CMK (cell line): ENCODE data around the gene UMAD1.

Source experiments
- DNase-seq: peaks from one replicate; pipeline ENCODE4 v3.0.0-alpha.2; 2010; ENCODE audit warnings: low read depth

UMAD1 gene

DNA sequence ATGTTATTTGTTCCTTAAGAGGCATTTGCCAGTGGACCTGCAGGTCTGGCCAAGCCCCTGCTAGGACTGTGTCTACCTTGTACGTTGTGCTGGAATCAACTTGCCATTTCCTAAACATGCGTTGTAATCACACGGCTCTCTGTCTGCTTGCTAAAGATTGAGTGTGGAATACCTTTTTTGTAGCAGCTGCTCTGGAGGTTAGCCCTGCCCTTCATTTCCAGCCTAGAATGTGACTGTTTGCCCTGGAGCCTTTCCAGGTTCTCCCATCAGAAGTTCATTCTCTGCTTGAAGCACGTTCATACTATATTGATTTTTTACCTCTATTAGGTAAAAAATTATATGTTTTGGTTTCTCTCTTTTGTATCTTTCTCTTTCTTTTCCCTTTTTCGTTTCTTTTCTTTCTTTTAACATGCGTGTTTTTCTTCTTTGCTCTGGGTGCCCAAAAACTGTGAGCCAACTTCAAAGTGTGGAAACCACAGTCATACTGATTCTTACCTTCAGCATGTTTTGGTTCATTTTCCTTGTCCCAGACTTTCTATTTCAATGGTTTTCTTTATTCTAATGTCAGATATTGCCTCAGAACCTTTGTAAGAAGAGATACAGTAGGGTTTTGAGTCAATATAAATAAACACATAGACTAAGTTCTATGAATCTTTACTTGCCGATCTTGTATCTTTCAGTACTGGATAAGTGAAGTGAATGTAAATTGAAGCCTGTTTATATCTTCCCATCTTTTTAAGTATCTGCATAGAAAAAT, 189.7 kb downstream of the UMAD1 start:
- no peak for DNase-seq

DNA sequence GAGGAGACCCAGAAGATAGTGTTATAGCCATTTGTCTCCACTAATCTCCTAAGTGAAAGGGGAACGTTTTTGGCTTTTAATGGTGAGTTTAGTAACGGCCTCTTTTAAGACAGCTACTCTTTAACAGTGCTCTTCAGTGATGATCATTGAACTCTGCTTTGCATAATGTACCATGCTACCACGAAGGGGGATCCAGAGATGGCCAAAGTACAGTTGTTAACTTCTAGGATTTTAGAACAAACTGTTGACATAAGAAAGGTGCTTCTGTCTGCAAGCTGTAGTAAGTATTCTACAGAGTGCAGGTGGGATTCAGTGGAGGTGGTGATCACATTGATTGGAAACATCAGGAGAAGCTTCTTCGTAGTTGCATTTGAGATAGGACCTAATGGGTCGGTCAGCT, 192.0 kb downstream of the UMAD1 start:
- no peak for DNase-seq

DNA sequence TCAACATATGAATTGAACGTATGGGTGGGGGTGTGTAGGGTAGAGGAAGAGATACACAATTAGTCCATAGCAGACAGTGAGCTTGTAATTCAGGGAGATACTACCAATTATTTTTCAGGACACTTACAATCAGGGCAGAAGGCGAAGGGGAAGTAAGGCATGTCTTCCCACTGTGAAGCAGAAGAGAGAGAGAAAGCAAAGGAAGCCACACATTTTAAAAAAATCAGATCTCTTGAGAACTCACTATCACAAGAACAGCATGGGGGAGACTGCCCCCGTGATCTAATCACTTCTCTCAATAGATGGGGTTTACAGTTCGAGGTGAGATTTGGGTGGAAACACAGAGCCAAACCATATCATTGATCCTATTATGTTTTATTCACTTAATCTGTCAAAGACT, 194.2 kb downstream of the UMAD1 start:
- no peak for DNase-seq

DNA sequence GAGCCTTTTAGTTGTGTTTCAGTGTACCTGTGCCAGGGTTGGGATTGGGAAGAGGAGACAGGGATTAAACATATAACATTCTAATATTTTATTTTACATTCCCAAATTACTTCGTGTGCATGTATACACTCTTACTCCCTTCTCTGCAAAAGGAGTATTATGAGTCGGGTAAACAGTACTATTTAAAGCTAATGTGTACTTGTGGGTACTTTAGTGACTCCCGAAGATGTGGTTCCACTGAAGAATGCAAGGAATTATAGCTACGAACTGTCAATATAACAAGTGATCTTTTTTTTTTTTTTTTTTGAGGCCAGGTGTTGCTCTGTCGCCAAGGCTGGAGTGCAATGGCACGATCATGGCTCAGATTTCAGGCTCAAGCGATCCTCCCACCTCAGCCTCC, 200.5 kb downstream of the UMAD1 start:
- no peak for DNase-seq

DNA sequence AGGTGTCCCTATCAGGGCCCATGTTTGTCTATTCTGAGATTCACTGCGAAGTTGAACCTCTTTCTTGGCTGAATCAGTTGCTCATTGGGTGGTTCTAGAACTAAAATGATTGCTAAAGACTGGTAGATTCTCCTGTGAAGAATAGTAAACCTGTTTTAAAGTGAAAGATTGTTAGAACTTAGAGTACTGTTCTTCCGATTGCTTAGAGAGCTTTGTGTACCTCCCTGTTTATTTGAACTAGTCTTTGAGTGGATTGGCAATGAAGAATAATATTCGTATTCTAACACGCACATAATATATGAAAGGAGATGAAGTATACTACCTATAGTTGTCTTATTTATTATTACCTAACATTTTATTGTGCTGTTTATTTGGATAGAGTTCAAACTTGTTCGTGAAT, 202.7 kb downstream of the UMAD1 start:
- no peak for DNase-seq

DNA sequence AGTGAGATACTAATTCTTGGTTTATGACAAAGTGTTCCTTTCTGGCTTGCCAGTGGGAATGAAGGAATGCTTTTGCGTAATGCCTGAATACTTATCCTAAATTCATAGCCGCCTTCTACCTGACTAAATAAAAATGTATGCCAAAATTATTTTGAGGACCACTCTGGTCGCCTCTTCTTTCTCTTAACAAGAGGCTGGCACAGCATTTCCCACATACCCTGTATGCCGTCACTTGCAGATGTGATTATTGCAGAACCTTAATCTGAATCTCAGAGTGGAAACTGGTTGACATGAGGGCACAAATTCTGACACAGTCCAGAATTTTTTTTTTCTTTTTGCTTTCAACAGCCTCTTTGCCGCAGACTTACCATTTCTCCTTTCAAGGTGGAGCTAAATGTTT, 203.4 kb downstream of the UMAD1 start:
- DNase-seq = no peak

DNA sequence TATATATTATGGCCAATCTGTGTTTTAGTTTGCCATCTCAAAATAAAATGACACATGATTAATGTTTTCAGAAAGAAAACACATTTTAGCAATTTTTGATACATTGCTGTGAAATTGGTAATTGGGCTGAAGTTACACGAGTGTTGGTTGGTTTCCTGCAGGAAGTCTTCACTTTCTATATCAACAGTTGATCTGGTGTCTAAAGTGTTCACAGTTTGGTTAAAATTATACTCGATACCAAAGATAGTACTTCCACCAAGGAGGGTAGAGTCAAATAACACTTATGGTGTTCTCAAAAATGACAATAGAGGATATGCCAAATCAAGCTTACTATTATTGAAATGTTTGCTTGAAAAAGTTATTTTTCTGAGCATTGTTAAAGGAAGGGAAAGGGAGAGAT, 207.7 kb downstream of the UMAD1 start:
- DNase-seq = no peak

DNA sequence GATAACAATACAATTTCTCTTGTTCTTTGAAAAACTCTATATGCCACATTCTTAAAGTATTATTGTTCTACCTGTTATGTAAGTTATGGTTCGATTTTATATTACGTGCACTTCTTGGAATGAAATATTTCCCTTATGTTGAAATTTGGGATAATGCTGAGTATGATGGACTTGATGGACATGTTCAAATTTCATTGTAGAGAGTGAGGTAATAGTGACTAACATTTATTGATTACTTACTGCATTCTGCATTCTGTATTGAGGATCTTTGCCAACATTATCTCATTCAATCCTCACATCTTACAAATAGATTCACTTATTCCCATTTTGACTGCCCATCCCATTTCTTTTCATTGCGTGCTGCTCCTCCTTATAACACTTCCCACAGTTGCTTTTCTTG, 208.3 kb downstream of the UMAD1 start:
- DNase-seq = no peak

DNA sequence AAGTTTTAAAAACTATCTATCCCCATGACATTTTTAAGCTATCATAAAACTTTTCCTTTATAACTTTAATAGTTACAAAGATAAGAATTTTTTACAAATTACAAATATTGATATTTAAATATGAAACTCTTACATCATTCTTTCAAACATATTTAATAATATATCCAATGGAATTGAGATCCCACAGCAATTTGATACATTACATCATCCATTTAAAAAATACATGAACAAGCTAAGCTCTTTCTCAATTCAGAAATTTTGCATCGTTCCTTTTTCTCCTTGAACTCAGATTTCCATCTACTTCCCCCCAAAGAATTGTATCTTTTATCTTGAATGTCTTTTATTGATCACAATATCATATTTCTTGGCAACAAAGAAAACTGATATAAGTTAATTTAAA, 209.6 kb downstream of the UMAD1 start:
- DNase-seq = no peak

DNA sequence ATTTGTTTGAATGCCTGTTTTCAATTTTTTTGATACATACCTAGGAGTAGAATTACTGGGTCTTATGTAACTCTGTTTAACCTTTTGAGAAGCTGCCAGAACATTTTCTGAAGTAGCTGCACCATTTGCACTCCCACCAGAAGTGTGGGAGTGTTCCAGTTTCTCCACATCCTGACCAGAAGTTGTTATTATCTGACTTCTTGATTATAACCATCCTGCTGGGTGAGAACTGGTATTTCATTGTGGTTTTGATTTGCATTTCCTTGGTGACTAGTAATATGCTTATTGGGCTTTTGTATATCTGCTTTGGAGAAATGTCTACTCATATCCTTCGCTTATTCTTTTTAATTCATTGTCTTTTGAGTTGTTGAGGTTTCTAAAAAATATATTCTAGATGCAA, 210.8 kb downstream of the UMAD1 start:
- DNase-seq = no peak

DNA sequence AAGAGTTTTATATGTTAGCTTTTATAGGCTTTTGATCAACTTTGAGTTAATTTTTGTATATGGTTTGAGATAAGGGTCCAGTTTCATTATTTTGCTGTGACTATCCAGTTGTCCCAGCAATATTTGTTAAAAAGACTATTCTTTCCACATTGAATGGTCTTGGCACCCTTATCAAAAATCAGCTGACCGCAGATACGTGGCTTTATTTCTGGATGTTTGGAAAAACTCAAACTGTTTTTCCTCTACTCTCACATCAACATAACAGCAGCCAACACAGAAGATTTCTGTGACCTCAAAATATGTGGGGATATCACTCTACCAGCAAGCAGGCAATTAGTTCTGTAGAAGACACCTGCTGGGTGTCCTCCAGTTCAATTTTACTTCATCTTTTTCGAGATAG, 211.4 kb downstream of the UMAD1 start:
- DNase-seq = no peak

DNA sequence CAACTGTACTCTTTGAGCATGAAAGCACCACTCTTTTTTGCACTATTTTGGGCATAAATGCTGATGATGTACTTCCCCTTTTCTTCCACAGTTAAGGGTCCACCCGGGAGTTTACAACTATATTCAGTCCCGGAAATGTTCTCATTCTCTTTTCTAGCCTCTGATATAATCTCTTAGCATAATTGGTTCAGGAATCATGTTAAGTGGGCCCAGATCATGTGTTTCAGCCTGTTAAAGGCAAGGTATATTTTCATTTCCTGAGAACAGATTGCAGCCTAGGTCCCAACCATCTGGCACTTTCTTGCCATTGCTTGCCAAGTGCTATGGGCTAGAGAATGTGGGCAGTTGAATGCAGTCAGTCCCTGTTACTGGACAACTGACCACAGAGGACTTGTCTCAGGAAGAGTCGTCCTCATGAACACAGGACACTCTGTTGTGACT, 216.6 kb downstream of the UMAD1 start:
- DNase-seq = no peak

DNA sequence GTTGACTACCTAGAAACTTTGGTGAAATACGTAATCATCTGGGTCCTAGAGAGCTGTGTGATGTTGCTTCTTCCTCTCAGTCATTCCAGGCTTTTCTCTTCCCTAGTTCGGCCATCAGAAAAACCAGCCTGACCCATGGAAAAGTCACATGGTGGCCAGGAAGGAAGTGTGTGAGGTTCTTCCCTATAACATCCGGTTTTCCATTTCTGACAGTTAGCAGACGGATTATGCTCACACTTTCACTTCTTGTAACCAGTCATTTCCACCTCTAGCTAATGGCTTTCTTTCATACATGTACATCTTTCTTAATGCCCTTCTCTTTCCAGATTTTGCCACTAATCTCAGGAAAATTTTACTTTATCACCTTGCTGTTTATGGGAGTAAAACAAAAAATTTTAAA, 218.0 kb downstream of the UMAD1 start:
- no peak for DNase-seq

DNA sequence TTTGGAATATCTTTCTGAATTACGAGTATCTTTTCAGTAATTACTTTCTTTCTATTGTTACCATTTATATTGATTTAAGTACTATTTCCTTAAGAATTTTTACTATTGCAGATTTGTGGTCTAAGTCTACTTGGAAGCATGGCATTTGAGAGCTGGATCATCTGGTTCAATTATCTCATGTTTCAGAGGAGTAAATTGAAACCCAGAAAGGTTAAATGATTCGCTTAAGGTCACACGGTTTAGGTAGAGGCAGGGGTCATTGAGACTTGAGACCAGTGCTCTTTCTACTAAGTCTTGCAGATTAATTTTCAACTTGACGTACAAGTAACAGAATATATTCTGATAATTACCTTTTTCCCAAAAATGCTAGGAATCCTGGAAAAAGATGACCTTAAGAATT, 218.9 kb downstream of the UMAD1 start:
- DNase-seq = no peak

DNA sequence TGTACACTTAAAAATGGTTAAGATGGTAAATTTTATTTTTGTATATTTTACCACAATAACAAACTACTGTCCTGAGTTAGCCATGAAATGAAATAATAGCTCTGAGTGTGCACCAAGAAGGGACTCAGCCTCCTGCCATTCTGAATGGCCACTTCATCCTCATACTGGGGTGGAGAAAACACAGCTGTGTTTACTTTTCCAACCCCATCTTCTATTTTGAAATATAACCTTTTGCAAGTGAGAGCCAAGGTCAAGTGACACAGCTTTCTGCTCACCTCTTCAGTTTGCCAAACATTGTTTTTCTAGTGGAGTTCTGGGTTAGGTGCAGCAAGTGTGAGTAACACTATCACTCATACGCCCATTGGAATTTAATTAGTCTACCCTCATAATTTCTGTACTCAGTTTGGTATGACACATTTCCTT, 220.7 kb downstream of the UMAD1 start:
- no peak for DNase-seq

DNA sequence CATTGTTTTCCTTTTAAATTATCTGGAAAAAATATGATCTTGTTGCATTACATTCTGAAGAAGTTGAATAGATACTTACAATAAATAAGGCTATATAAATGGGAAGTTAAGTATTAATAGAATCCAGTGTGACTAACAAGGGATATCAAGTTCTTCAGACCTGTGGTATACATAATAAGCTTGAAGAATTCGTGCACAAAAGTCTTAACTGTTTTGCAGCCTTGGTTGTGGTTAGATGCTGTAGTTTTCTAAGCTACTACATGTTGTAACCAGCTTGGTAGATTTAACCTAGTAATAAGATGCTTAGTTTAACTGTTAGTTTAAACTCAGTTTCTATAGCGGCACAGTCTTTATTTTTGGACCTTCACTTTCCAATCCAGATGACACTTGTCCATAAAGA, 221.8 kb downstream of the UMAD1 start:
- DNase-seq = no peak

DNA sequence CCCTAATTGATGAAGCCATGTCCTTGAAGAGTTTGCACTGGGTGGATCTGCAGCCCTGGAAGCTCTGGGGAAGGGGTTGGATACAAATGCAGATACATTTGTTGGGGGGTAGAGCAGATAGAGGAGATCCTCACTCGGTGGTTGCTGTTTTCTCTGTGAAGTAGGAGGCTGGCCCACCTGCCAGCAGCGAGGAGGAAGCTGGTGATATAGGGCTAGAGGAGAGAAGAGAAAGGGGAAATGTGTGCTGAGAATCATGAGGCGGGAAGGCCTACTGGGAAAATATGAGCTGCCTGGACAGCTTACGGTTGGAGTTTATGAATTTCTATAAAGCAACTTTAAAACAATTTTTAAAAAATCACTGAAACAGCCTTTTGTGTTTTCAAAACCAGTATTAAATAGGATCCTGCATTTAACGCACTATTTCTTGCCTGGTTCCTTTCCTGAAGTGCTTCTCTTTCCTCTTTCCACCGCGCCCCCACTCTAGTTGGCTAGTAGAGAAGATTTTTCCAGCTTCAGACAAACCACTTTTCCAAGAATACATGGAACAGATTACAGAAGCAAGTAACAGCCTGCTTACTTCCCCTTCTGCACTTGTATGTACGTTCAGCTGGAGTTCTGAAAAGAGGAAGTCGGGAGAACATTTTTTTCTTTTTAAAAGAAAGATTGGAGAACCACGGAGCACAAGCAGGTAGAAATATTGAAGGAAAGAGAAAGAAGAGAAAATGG, 227.5 kb downstream of the UMAD1 start:
- DNase-seq = no peak

DNA sequence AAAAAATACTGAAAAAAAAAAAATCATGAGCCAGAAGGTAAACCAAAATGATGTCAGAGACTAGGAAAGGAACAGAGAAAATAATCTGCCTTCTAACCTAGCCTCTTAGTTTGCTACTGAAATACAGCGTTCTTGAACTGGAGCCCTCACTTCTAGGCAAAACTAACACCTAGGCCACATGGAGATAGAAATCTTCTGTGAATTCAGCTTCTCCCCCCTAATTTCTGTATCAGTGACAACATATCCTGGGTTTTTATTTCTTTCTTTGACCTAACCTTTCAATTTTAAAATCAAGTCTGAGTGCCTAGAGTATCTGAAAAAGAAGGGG, 228.0 kb downstream of the UMAD1 start:
- no peak for DNase-seq

DNA sequence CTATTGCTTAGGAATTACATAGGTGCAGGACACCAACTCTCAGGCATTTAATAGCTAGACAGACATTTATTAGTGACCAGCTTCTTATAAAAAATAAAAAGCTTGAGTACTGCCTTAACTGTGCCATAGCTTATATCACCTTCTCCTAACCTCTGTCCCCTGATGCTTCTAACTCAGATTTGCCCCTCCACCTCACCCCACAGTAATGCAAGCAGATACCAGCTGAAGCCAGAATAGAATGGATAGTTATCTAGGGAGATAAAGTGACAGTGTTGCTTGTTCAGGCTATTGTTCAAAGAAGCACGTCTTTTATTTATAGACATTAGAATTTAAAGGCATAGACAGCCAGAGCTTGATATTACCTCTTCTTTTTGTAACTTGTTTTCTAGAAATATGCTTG, 228.5 kb downstream of the UMAD1 start:
- no peak for DNase-seq

DNA sequence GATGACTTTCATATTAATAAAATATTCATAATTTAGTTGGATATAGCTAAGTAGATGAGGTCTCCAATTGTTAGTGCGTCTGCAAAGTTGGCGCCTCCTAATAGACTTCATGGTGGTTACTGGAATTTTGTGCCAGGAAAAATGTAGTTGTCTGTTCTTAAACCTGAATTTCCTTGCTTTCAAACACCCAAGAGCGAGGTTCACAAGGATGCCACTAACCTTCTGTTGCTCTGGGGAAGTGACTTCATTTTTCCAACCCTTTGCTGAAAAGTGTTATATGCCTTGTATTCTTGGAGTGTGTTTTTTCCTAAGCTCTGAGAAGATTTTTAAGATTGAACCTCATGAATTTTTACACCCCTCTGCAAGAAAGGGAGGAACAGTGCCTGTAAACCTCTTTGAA, 229.1 kb downstream of the UMAD1 start:
- no peak for DNase-seq

DNA sequence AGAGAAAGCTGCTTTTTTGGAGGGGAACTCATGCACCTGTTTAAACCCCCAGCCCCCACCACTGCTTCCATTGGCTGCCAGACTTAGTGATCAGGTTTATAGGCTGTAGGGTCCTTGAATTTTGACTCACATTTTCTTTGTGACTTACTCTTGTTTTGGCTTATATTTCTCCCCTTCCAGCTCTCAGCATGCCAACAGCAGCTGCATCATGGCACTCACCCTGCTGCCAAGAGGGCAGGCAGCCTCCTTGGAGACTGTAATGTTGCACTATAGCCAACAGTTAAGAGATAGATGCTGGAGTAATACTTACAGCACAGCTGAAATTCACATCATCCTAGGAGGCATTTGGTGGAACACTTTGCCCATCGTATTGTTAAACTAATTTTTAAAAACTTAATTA, 230.0 kb downstream of the UMAD1 start:
- DNase-seq = no peak

DNA sequence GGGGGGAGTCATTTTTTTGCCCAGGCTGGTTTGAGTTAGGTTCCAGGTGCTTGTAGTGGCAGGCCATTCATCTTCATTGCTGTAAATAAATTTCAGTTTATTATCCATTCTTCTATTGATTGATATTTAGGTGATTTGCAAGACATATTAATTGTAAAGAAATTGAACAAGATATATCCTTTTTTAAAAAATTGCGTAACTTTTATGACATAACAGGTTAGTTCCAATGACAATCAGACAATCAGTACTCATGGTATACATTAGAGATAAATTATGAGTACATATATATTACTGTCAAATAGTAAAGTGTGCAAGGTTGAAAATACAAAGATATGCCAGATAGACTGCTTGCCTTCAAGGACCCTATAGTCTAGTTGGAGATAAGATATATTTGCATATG, 235.9 kb downstream of the UMAD1 start:
- DNase-seq = no peak

DNA sequence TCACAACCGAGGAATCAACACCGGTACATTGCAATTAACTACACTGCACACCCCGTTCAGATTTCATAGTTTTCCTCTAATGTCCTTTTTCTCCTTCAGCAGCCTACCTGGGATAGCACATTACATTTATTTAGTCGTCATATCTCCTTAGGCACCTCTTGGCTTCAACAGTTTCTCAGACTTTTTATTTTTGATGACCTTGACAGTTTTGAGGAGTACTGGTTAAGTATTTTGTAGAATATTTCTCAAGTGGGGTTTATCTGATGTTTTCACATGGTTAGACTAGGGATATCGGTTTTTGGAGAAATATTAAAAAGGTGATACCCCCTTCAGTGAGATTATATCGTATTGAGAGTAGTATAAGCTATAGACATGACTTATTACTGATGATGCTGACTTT, 241.0 kb downstream of the UMAD1 start:
- DNase-seq = no peak

DNA sequence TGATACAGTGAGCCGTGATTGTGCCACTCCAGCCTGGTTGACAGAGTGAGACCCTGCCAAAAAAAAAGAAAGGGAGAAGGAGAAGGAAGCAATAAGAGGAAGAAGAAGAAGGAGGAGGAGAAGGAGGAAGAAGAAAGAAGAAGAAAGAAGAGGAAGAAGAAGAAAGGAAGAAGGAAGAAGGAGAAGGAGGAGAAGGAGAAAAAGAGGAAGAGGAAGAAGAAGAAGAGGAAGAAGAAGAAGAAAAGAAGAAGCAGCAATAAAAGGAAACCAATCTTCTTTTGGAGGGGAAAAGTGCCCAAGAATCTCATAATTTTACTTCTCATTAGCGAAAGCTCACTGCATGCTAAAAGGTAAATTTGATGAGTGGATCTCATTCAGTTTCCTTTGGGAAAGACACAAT, 242.3 kb downstream of the UMAD1 start:
- no peak for DNase-seq
